ENCODE results near the gene SYT7.

DNA sequence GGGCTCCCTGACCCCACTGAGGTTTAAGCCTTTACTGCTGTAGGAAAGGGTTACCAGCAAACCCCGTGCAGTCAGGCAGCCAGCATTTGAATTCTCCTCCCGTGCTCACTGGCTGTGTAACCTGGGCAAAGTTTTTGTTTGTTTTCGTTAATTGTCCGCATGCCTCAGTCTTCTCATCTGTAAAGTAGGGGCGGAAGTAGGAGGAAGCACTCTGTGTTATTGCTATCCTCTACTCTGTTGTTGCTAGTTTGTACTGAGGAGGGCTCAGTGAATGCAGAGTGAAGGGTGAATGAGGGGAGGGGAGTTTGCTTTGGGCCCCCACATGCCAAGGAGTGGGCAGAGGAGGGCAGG is 14.0 kb upstream of the SYT7 start:
- no peak for TF ChIP-seq EZH2phosphoT487 (IDR thresholded peaks at IDR 0.05; ENCODE audit: insufficient read depth, low read depth)
- no peak for TF ChIP-seq EZH2 (IDR thresholded peaks at IDR 0.05; ENCODE audit: insufficient read depth, poor library complexity, severe bottlenecking)
